ENCODE data around the gene ZNF791. TPM values are rescaled to one million over a fixed set of nuclear protein-coding genes. Genes with fewer than 3 reads are reported as not detected.

Gene ZNF791
- total and polyA plus RNA-seq, 2 of the 13 experiments (the other 11 are each of a cell fraction or from before 2014, with no cell fraction given): 12.8 to 17.4 TPM

DNA sequence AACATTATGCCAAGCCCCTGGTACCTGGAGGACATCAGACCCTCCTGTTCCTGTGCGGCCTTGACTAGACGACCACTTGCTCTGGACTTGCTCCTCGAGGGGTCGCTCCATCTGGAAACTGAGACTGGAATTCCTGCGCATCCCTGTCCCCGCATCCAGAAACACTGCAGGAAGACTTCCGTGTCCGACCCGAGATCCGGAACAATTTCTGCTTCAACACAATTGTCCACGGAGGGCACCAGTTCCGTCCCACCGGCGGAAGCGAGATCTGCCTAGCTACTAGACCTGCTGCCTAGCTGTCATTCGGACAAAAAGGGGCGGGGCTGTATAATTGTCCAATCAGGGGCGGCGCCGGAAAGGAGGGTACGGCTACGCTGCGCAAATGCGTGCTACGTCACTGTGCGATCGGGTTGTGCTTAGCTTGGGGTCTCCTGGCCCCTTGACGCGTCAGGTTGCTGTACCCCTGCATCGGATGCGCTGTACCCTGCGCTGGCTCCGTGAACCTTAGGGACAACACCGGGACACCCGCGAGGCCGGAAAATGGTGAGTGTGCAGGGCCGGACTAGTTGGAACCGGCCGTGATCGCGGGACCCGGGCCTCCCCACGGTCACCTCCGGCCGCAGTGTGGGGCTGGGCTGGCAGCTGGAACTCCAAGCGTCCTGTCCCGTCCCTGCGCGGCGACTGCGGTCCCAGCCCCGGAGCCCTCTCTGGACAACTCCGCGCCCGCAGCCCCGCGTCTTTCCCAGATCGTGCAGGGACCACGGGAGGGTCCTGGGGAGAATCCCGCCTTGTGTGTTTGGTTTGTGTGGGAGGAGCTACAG lies at the start of gene ZNF791, which contains the start of gene ZNF490 (continued):
- TF ChIP-seq, protein P1, sequence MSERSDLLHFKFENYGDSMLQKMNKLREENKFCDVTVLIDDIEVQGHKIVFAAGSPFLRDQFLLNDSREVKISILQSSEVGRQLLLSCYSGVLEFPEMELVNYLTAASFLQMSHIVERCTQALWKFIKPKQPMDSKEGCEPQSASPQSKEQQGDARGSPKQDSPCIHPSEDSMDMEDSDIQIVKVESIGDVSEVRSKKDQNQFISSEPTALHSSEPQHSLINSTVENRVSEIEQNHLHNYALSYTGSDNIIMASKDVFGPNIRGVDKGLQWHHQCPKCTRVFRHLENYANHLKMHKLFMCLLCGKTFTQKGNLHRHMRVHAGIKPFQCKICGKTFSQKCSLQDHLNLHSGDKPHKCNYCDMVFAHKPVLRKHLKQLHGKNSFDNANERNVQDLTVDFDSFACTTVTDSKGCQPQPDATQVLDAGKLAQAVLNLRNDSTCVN (CRISPR knock-in tag; IDR thresholded peaks at IDR 0.05; ENCODE audit: borderline replicate concordance): peak; percentile 73; the same call in 1 of the 2 replicates
- TF ChIP-seq ZNF235 (CRISPR knock-in tag; IDR thresholded peaks at IDR 0.05; ENCODE audit: borderline replicate concordance) (no peak; the same call in 1 of the 2 replicates), SAFB2 (CRISPR knock-in tag; IDR thresholded peaks at IDR 0.05; ENCODE audit: borderline replicate concordance, low read depth) (no peak), KDM6A (CRISPR knock-in tag; IDR thresholded peaks at IDR 0.05; ENCODE audit: low read depth) (no peak), RBFOX2 (IDR thresholded peaks at IDR 0.05; ENCODE audit: low read depth, low read length) (peak; percentile 93), ZNF547 (CRISPR knock-in tag; IDR thresholded peaks at IDR 0.05) (peak; percentile 61; the same call in 1 of the 2 replicates), ZNF761 (CRISPR knock-in tag; conservative IDR thresholded peaks at IDR 0.05) (peak; percentile 76; the same call in 1 of the 2 replicates), DNMT1 (CRISPR knock-in tag; IDR thresholded peaks at IDR 0.05) (peak; percentile 87; the same call in 1 of the 2 replicates), ZNF549 (CRISPR knock-in tag; IDR thresholded peaks at IDR 0.05) (no peak), HDAC6 (IDR thresholded peaks at IDR 0.05; ENCODE audit: low read depth, low read length) (no peak), PHF20 (CRISPR knock-in tag; IDR thresholded peaks at IDR 0.05) (peak; percentile 95), ZSCAN29 (CRISPR knock-in tag; conservative IDR thresholded peaks at IDR 0.05) (no peak), ZKSCAN1 (IDR thresholded peaks at IDR 0.05; ENCODE audit: low read length) (peak; percentile 45; the same call in 1 of the 2 replicates), ZNF841 (CRISPR knock-in tag; IDR thresholded peaks at IDR 0.05; ENCODE audit: borderline replicate concordance) (no peak), ZFP36L1 (CRISPR knock-in tag; IDR thresholded peaks at IDR 0.05) (no peak; the same call in 1 of the 2 replicates), ZNF205 (CRISPR knock-in tag; IDR thresholded peaks at IDR 0.05) (0 out of 2 replicates have a peak, but pooled peaks have one; percentile 51), ATM (IDR thresholded peaks at IDR 0.05; ENCODE audit: borderline replicate concordance) (no peak), PHB2 (IDR thresholded peaks at IDR 0.05; ENCODE audit: partially characterized antibody) (no peak), ZNF530 (CRISPR knock-in tag; IDR thresholded peaks at IDR 0.05; ENCODE audit: low read depth) (no peak), ZNF337 (CRISPR knock-in tag; IDR thresholded peaks at IDR 0.05; ENCODE audit: borderline replicate concordance, low read depth) (no peak), HNRNPK (IDR thresholded peaks at IDR 0.05; ENCODE audit: low read depth, low read length, poor library complexity, severe bottlenecking) (no peak)
- TF ChIP-seq, protein P2, sequence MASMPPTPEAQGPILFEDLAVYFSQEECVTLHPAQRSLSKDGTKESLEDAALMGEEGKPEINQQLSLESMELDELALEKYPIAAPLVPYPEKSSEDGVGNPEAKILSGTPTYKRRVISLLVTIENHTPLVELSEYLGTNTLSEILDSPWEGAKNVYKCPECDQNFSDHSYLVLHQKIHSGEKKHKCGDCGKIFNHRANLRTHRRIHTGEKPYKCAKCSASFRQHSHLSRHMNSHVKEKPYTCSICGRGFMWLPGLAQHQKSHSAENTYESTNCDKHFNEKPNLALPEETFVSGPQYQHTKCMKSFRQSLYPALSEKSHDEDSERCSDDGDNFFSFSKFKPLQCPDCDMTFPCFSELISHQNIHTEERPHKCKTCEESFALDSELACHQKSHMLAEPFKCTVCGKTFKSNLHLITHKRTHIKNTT (CRISPR knock-in tag; IDR thresholded peaks at IDR 0.05): no peak
- TF ChIP-seq, protein P3, sequence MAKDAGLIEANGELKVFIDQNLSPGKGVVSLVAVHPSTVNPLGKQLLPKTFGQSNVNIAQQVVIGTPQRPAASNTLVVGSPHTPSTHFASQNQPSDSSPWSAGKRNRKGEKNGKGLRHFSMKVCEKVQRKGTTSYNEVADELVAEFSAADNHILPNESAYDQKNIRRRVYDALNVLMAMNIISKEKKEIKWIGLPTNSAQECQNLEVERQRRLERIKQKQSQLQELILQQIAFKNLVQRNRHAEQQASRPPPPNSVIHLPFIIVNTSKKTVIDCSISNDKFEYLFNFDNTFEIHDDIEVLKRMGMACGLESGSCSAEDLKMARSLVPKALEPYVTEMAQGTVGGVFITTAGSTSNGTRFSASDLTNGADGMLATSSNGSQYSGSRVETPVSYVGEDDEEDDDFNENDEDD (CRISPR knock-in tag; IDR thresholded peaks at IDR 0.05; ENCODE audit: borderline replicate concordance): peak; percentile 29; the same call in 1 of the 2 replicates
- TF ChIP-seq, protein P4, sequence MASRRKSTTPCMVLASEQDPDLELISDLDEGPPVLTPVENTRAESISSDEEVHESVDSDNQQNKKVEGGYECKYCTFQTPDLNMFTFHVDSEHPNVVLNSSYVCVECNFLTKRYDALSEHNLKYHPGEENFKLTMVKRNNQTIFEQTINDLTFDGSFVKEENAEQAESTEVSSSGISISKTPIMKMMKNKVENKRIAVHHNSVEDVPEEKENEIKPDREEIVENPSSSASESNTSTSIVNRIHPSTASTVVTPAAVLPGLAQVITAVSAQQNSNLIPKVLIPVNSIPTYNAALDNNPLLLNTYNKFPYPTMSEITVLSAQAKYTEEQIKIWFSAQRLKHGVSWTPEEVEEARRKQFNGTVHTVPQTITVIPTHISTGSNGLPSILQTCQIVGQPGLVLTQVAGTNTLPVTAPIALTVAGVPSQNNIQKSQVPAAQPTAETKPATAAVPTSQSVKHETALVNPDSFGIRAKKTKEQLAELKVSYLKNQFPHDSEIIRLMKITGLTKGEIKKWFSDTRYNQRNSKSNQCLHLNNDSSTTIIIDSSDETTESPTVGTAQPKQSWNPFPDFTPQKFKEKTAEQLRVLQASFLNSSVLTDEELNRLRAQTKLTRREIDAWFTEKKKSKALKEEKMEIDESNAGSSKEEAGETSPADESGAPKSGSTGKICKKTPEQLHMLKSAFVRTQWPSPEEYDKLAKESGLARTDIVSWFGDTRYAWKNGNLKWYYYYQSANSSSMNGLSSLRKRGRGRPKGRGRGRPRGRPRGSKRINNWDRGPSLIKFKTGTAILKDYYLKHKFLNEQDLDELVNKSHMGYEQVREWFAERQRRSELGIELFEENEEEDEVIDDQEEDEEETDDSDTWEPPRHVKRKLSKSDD (CRISPR knock-in tag; IDR thresholded peaks at IDR 0.05; ENCODE audit: low read depth): 0 out of 2 replicates have a peak, but pooled peaks have one; percentile 58
